H1 (cell line): Measurements from ENCODE around the gene NTRK1. TPM values are rescaled to one million over a fixed set of nuclear protein-coding genes. Genes with fewer than 3 reads are reported as not detected.

Experiments used
- CTCF ChIA-PET: fragments of 300-600 bp; sonication (Branson Sonifier 250); formaldehyde crosslinking; loops from one replicate; lab custom pipeline; 2021; ENCODE audit not compliant: partially characterized antibody; lab: Charles Lee
- POLR2A ChIA-PET: fragments of 300-600 bp; sonication (Branson Sonifier 250); formaldehyde crosslinking; loops from one replicate; lab custom pipeline; 2021; ENCODE audit warnings: inconsistent platforms; ENCODE audit not compliant: partially characterized antibody; lab: Charles Lee
- DNase-seq, 2 experiments: peaks; one replicate each; pipeline versions ENCODE4 v3.0.0 to v3.0.0-alpha.2; 2010 to 2022; ENCODE audit warnings: low spot score in 2 of 2, low read depth in 1 of 2, mixed read lengths in 1 of 2
- FAIRE-seq: peaks from 2 replicates; lab custom pipeline; 2011; peaks lifted over from hg19 to GRCh38; lab: Jason Lieb, UNC
- H2AFZ ChIP-seq: 2 replicates; pipeline ENCODE4 v1.8.1; 2012; ENCODE audit warnings: low read length, inconsistent platforms
- H2AK5ac ChIP-seq: 2 replicates; pipeline ENCODE4 v1.6.1; 2013; ENCODE audit warnings: low read depth, low read length
- H2BK120ac ChIP-seq: replicated peaks from 2 replicates; pipeline ENCODE3; 2013; ENCODE audit warnings: low read depth, low read length, inconsistent platforms
- H2BK12ac ChIP-seq: 2 replicates; pipeline ENCODE4 v1.6.1; 2013; ENCODE audit warnings: low read depth, low read length
- H2BK15ac ChIP-seq: 2 replicates; pipeline ENCODE4 v1.6.1; 2013; ENCODE audit warnings: low read length
- H2BK20ac ChIP-seq: 2 replicates; pipeline ENCODE4 v1.6.1; 2013; ENCODE audit warnings: low read length
- H2BK5ac ChIP-seq: 2 replicates; pipeline ENCODE4 v1.6.1; 2013; ENCODE audit warnings: low read depth, low read length
- H3K14ac ChIP-seq: 2 replicates; pipeline ENCODE4 v1.6.1; 2013; ENCODE audit warnings: inconsistent platforms; ENCODE audit not compliant: insufficient read length
- H3K18ac ChIP-seq: 2 replicates; pipeline ENCODE4 v1.6.1; 2013; ENCODE audit warnings: low read length; ENCODE audit errors: extremely low read depth
- H3K23ac ChIP-seq: 2 replicates; pipeline ENCODE4 v1.6.1; 2013; ENCODE audit warnings: inconsistent platforms; ENCODE audit not compliant: insufficient read length
- H3K23me2 ChIP-seq: 2 replicates; pipeline ENCODE4 v1.6.1; 2013; ENCODE audit warnings: low read depth, low read length
- H3K27ac ChIP-seq: 2 replicates; pipeline ENCODE4 v1.6.1; 2011; ENCODE audit warnings: low read depth, low read length, inconsistent platforms
- H3K27me3 ChIP-seq, 4 experiments: replicated peaks in 1 of 4; 1 replicate in 1 of 4; 2 replicates in 3 of 4; pipeline versions ENCODE4 v1.6.1 to v1.8.1; 2011 to 2013; ENCODE audit warnings: low read length in 3 of 4, mild to moderate bottlenecking in 3 of 4, inconsistent platforms in 2 of 4, mixed read lengths in 2 of 4, moderate library complexity in 1 of 4; ENCODE audit not compliant: control insufficient read depth in 3 of 4, insufficient read depth in 3 of 4; ENCODE audit errors: extremely low read depth in 1 of 4
- H3K36me3 ChIP-seq, 4 experiments: 2 replicates each; pipeline versions ENCODE4 v1.6.1 to v1.8.1; 2011 to 2013; ENCODE audit warnings: mild to moderate bottlenecking in 4 of 4, low read length in 3 of 4, moderate library complexity in 2 of 4, control low read depth in 1 of 4, inconsistent platforms in 1 of 4; ENCODE audit not compliant: insufficient read depth in 4 of 4, control insufficient read depth in 2 of 4
- H3K4ac ChIP-seq: replicated peaks from 2 replicates; pipeline ENCODE3; 2013; ENCODE audit warnings: low read length, low read depth, mixed read lengths, inconsistent platforms; ENCODE audit not compliant: insufficient read length
- H3K4me1 ChIP-seq, 4 experiments: replicated peaks in 1 of 4; 1 replicate in 1 of 4; 2 replicates in 3 of 4; pipeline versions ENCODE4 v1.6.1 to v1.8.1; 2011 to 2013; ENCODE audit warnings: low read length in 3 of 4, inconsistent platforms in 2 of 4, mixed read lengths in 1 of 4; ENCODE audit not compliant: insufficient read depth in 4 of 4, control insufficient read depth in 3 of 4
- H3K4me2 ChIP-seq, 2 experiments: 2 replicates each; pipeline versions ENCODE4 v1.6.1 to v1.8.1; 2011 to 2013; ENCODE audit warnings: low read depth in 2 of 2, low read length in 2 of 2, control low read depth in 1 of 2, inconsistent platforms in 1 of 2, mild to moderate bottlenecking in 1 of 2; ENCODE audit not compliant: insufficient read depth in 1 of 2
- H3K4me3 ChIP-seq, 4 experiments: fragments of 200-600, 300-600 bp in 1 of 4; sonication (generic), shearing (Covaris generic), sonication (Bioruptor Twin) in 1 of 4; 2 replicates each; pipeline versions ENCODE4 v1.5.1 to v1.8.1; 2011 to 2016; ENCODE audit warnings: low read length in 4 of 4, low read depth in 3 of 4, control low read depth in 2 of 4, inconsistent platforms in 2 of 4, mild to moderate bottlenecking in 2 of 4, mixed read lengths in 1 of 4, moderate library complexity in 1 of 4; ENCODE audit not compliant: insufficient read depth in 2 of 4; ENCODE audit errors: extremely low read depth in 1 of 4
- H3K56ac ChIP-seq: replicated peaks from 2 replicates; pipeline ENCODE3; 2013; ENCODE audit warnings: low read depth, mild to moderate bottlenecking, mixed read lengths, low read length, inconsistent platforms; ENCODE audit not compliant: insufficient read length
- H3K79me1 ChIP-seq: 2 replicates; pipeline ENCODE4 v1.6.1; 2013; ENCODE audit warnings: low read depth, low read length, control low read depth
- H3K79me2 ChIP-seq, 2 experiments: 2 replicates each; pipeline versions ENCODE4 v1.6.1 to v1.8.1; 2012 to 2013; ENCODE audit warnings: low read length in 2 of 2, mild to moderate bottlenecking in 2 of 2, inconsistent platforms in 1 of 2; ENCODE audit not compliant: insufficient read depth in 2 of 2, control insufficient read depth in 1 of 2
- H3K9ac ChIP-seq, 4 experiments: replicated peaks in 1 of 4; 1 replicate in 1 of 4; 2 replicates in 3 of 4; pipeline versions ENCODE4 v1.6.1 to v1.8.1; 2011 to 2013; ENCODE audit warnings: low read depth in 3 of 4, low read length in 3 of 4, control low read depth in 2 of 4, mild to moderate bottlenecking in 2 of 4, moderate library complexity in 2 of 4, inconsistent platforms in 1 of 4; ENCODE audit errors: extremely low read depth in 1 of 4
- H3K9me3 ChIP-seq, 2 experiments: 2 replicates each; pipeline versions ENCODE4 v1.6.1 to v1.8.1; 2012 to 2013; ENCODE audit warnings: mild to moderate bottlenecking in 2 of 2, moderate library complexity in 2 of 2, control low read depth in 1 of 2, inconsistent platforms in 1 of 2, low read depth in 1 of 2, low read length in 1 of 2, mixed read lengths in 1 of 2; ENCODE audit not compliant: insufficient read depth in 2 of 2
- H4K20me1 ChIP-seq, 2 experiments: replicated peaks in 1 of 2; 2 replicates each; pipeline versions ENCODE3 to v1.8.1; 2011 to 2013; ENCODE audit warnings: inconsistent platforms in 2 of 2, low read length in 2 of 2, mild to moderate bottlenecking in 1 of 2; ENCODE audit not compliant: insufficient read depth in 2 of 2, control insufficient read depth in 1 of 2
- H4K5ac ChIP-seq: 2 replicates; pipeline ENCODE4 v1.6.1; 2013; ENCODE audit warnings: low read length, low read depth, mixed read lengths, inconsistent platforms; ENCODE audit not compliant: insufficient read length
- H4K8ac ChIP-seq: 2 replicates; pipeline ENCODE4 v1.8.0; 2013; ENCODE audit warnings: mild to moderate bottlenecking, moderate library complexity, low read length, inconsistent platforms; ENCODE audit not compliant: insufficient read depth; ENCODE audit errors: extremely low read depth
- H4K91ac ChIP-seq: replicated peaks from 2 replicates; pipeline ENCODE3; 2013; ENCODE audit warnings: low read length, mixed read lengths, inconsistent platforms; ENCODE audit not compliant: insufficient read length
- POLR2AphosphoS5 ChIP-seq: IDR thresholded peaks from 2 replicates; pipeline ENCODE4 v1.6.1; 2011; ENCODE audit warnings: low read depth, low read length
- WGBS, 2 experiments: shearing (Covaris generic) in 1 of 2; methylation state at CpG; one replicate each; pipeline versions ENCODE4 v1.1.6 to v1.1.7; 2013 to 2015; ENCODE audit warnings: low lambda C conversion rate in 2 of 2, mixed read lengths in 2 of 2, inconsistent platforms in 1 of 2, low coverage in 1 of 2, missing lambda C conversion rate in 1 of 2; ENCODE audit not compliant: insufficient replicate concordance in 2 of 2, insufficient coverage in 1 of 2, insufficient read length in 1 of 2; ENCODE audit errors: extremely low coverage in 1 of 2, missing lambda C conversion rate in 1 of 2; 5-methylcytosine and 5-hydroxymethylcytosine counted together
- polyA plus RNA-seq, 7 experiments: library from polyadenylated mRNA; depleted of rRNA in 3 of 7; stranded (reverse) in 5 of 7; unstranded in 2 of 7; fragments of >200 nt in 5 of 7; fragments of 200-250 nt in 2 of 7; gene quantifications; 1 replicate in 5 of 7; 2 replicates in 1 of 7; 4 replicates in 1 of 7; pipeline versions ENCODE4 v1.2.1 to v1.2.3, GENCODE V29; 2011 to 2013; ENCODE audit warnings: missing spikeins in 2 of 7, mixed read lengths in 2 of 7
- total RNA-seq: library from RNA; stranded (reverse); fragmentation: NEBNext Ultra II Directional; extraction: Animal tissue kit (Norgen Biotek cat#: 25700); gene quantifications from 2 replicates; pipeline ENCODE4 v1.2.1, GENCODE V29; 2021

NTRK1 gene
- total and polyA plus RNA-seq, 2 of the 8 experiments (the other 6 are each of a cell fraction or from before 2014, with no cell fraction given) = 0.12 to 0.24 TPM

- CTCF ChIA-PET = interaction anchor here (0.7 to 22.0 kb wide), 8 partner anchors 9 to 141 kb away, joined by 3 to 556 read pairs (median 6); partner anchors contain the start of genes INSRR, NTRK1 and SH2D2A
- WGBS, 2 experiments = 77% methylated on average over 18 of the region's 18 CpGs; no CpG with 5 or more reads in 1 of the 2 experiments
Observed at GRCh38 chr1:156828400-156829124, 32.1 kb upstream of the NTRK1 start.

More at GRCh38 chr1:156828400-156829124, 32.1 kb upstream of the NTRK1 start:
- no peak overlapping the region for H3K4ac ChIP-seq
- TF ChIP-seq POLR2AphosphoS5 = no peak
- no peaks in the 10 kb centered on the region for H3K79me2 ChIP-seq
- peaks cover 0 to 13% (median 5%) of the 10 kb centered on the region in 4 experiments; a peak in 5 of 7 replicates for H3K27me3 ChIP-seq
- FAIRE-seq (no peak), DNase-seq (no peak)
- H2AFZ ChIP-seq = no peak overlapping the region
- H3K4me2 ChIP-seq = no peak overlapping the region
- no peaks in the 10 kb centered on the region for H3K79me1 ChIP-seq
- no peak overlapping the region for H2BK20ac ChIP-seq
- no peak overlapping the region for H3K56ac ChIP-seq
- no peak overlapping the region for H3K23ac ChIP-seq
- H2BK15ac ChIP-seq = no peak overlapping the region
- H3K14ac ChIP-seq = no peak overlapping the region
- no peak overlapping the region for H2AK5ac ChIP-seq
- H3K36me3 ChIP-seq = no peaks in the 10 kb centered on the region
- H3K27ac ChIP-seq = no peak overlapping the region
- H2BK120ac ChIP-seq = no peak overlapping the region
- no peak overlapping the region for H4K91ac ChIP-seq
- H4K20me1 ChIP-seq = no peaks in the 10 kb centered on the region
- H2BK5ac ChIP-seq = no peak overlapping the region
- no peak overlapping the region for H4K5ac ChIP-seq
- no peak overlapping the region for H2BK12ac ChIP-seq
- no peaks in the 10 kb centered on the region for H3K9me3 ChIP-seq
- H3K18ac ChIP-seq = no peak overlapping the region
- no peaks in the 10 kb centered on the region for H3K23me2 ChIP-seq
- POLR2A ChIA-PET = interaction anchor here (0.6 kb wide), 1 partner anchor 312 kb away, joined by 3 read pairs; no protein-coding TSS in a partner anchor
- no peak overlapping the region for H4K8ac ChIP-seq
- H3K9ac ChIP-seq = no peak overlapping the region
- H3K4me3 ChIP-seq = no peak overlapping the region
- H3K4me1 ChIP-seq = no peaks in the 10 kb centered on the region
